ENCODE data around the gene MTCL1. TPM values are rescaled to one million over a fixed set of nuclear protein-coding genes. Genes with fewer than 3 reads are reported as not detected.

The MTCL1 gene
- total and polyA plus RNA-seq, 2 donors (not counting 1 experiment from before 2014, with no cell fraction given): 35.0 to 56.0 TPM

DNA sequence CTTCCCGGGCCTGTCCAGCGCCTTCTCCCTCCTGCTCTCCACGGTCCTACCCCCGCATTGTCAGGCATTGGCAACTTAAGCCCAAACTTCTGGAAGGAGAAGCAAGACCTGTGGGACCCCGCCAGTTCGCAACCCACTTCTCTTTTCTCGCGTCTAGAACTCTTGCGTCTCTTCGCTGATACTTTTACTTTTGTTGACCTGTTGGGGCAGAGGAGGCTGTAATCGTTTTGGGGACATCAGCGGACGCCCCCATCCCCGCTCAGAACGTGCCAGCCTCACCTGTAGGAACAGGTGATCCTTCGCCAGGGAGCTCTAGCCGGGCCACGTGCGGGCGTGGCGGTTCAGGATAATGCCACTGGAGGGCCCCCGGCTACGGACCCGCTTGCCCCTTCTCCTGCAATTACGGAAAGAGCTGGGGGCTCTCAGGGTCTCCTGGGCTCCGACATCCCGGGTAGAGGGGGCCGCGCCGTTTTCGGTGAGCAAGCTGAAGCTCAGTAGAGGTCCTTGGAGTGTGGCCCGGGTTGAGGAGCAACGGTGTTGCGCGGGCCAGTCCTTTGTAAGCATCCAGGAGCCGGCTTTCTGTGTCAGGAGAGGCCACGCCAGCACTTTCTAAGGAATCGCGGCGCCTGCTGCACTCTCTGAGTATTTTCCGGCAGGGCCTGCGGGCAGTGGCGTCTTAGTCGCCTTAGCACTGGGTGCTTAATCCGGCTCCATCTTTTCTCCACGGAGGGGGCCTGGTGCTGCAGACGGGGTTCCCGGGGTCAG is 1.6 kb downstream of the MTCL1 start:
- H3K4me2 ChIP-seq (ENCODE audit: extremely low read depth, insufficient read depth, low read length): peak overlapping the region; percentile 69
- peaks cover 6% of the 10 kb centered on the region for H3K4me1 ChIP-seq (ENCODE audit: control insufficient read depth, extremely low read depth, insufficient read depth, low read length)
- peak; percentile 71 to 77 for DNase-seq (ENCODE audit: low read depth in 2 of 2)
- H3K36me3 ChIP-seq (ENCODE audit: control insufficient read depth, insufficient read depth, low read length): peaks cover 2% of the 10 kb centered on the region
- H3K9me3 ChIP-seq (ENCODE audit: control insufficient read depth, insufficient read depth, low read depth, low read length): no peaks in the 10 kb centered on the region
- peak overlapping the region; percentile 70 for H3K9ac ChIP-seq (ENCODE audit: insufficient read depth, low read length)
- no peak overlapping the region for H2AFZ ChIP-seq (ENCODE audit: low read length)
- H3K4me3 ChIP-seq (replicated peaks in 1 of 4; ENCODE audit: control extremely low read depth in 1 of 4, insufficient read depth in 1 of 4, low read depth in 3 of 4, low read length in 4 of 4): peak overlapping the region; percentile 67 to 92 (median 78)
- TF ChIP-seq EZH2 (IDR thresholded peaks at IDR 0.05; ENCODE audit: low read length, missing control alignments): no peak
- TF ChIP-seq, protein P1, sequence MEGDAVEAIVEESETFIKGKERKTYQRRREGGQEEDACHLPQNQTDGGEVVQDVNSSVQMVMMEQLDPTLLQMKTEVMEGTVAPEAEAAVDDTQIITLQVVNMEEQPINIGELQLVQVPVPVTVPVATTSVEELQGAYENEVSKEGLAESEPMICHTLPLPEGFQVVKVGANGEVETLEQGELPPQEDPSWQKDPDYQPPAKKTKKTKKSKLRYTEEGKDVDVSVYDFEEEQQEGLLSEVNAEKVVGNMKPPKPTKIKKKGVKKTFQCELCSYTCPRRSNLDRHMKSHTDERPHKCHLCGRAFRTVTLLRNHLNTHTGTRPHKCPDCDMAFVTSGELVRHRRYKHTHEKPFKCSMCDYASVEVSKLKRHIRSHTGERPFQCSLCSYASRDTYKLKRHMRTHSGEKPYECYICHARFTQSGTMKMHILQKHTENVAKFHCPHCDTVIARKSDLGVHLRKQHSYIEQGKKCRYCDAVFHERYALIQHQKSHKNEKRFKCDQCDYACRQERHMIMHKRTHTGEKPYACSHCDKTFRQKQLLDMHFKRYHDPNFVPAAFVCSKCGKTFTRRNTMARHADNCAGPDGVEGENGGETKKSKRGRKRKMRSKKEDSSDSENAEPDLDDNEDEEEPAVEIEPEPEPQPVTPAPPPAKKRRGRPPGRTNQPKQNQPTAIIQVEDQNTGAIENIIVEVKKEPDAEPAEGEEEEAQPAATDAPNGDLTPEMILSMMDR (conservative IDR thresholded peaks at IDR 0.05 in 1 of 2, IDR thresholded peaks at IDR 0.05 in 1 of 2; ENCODE audit: low read depth in 1 of 2, low read length in 2 of 2): peak in 1 of 2 donors; percentile 34
- no peaks in the 10 kb centered on the region for H4K20me1 ChIP-seq (ENCODE audit: control insufficient read depth, extremely low read depth, insufficient read depth, low read length)
- peaks cover 45% of the 10 kb centered on the region for H3K79me2 ChIP-seq (ENCODE audit: control insufficient read depth, insufficient read depth, low read length)
- H3K27ac ChIP-seq (ENCODE audit: insufficient read depth, low read length): peak overlapping the region; percentile 55
- H3K27me3 ChIP-seq (ENCODE audit: control insufficient read depth, insufficient read depth, low read length): no peaks in the 10 kb centered on the region

DNA sequence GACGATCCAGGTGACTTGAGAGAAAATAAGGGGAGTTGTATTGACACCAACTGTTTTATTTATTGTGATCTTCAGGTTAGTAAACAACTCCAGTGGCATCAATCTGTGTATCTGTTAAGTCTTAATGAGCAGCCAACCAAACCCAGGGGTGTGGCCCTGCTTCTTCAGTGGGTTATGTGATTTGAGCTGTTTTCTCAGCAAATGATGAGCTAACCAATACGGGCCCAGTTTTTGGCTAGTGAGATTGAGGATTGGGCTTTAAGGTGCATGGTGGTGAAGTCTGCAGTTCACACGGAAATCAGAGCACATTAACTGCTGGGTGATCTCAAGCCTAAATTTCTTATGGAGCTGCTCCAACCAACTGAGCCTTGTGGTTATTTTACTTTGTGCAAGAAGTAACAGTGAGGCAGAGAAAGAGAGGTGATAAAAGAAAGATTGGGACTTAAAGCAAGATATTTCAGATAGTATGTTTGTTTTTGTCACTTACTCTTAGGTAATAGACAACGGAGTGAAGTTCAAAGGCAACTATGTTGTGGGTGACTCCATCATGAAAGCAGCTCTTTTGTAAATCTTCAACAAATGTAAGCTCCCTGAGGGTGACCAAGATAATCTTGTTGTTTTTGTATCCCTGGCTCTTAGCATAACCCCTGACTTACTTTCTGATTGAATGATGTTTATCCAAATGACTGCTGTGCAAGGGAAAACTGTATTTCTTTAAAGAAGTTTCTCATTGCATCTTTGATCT is 2.4 kb downstream of the MTCL1 start:
- Histone ChIP-seq H3K27ac (ENCODE audit: insufficient read depth, low read length) (no peak overlapping the region), H3K79me2 (ENCODE audit: control insufficient read depth, insufficient read depth, low read length) (peaks cover 52% of the 10 kb centered on the region), H3K4me3 (replicated peaks in 1 of 4; ENCODE audit: control extremely low read depth in 1 of 4, insufficient read depth in 1 of 4, low read depth in 3 of 4, low read length in 4 of 4) (peak overlapping the region; percentile 67 to 92 (median 78)), H2AFZ (ENCODE audit: low read length) (no peak overlapping the region), H3K9ac (ENCODE audit: insufficient read depth, low read length) (no peak overlapping the region), H3K4me1 (ENCODE audit: control insufficient read depth, extremely low read depth, insufficient read depth, low read length) (peaks cover 6% of the 10 kb centered on the region), H3K27me3 (ENCODE audit: control insufficient read depth, insufficient read depth, low read length) (no peaks in the 10 kb centered on the region), H3K9me3 (ENCODE audit: control insufficient read depth, insufficient read depth, low read depth, low read length) (no peaks in the 10 kb centered on the region), H3K36me3 (ENCODE audit: control insufficient read depth, insufficient read depth, low read length) (peaks cover 2% of the 10 kb centered on the region), H4K20me1 (ENCODE audit: control insufficient read depth, extremely low read depth, insufficient read depth, low read length) (no peaks in the 10 kb centered on the region), H3K4me2 (ENCODE audit: extremely low read depth, insufficient read depth, low read length) (peak overlapping the region; percentile 69)
- DNase-seq (ENCODE audit: low read depth in 2 of 2): peak; percentile 58 to 87
- TF ChIP-seq, protein P1 (conservative IDR thresholded peaks at IDR 0.05 in 1 of 2, IDR thresholded peaks at IDR 0.05 in 1 of 2; ENCODE audit: low read depth in 1 of 2, low read length in 2 of 2): no peak
- TF ChIP-seq EZH2 (IDR thresholded peaks at IDR 0.05; ENCODE audit: low read length, missing control alignments): no peak

DNA sequence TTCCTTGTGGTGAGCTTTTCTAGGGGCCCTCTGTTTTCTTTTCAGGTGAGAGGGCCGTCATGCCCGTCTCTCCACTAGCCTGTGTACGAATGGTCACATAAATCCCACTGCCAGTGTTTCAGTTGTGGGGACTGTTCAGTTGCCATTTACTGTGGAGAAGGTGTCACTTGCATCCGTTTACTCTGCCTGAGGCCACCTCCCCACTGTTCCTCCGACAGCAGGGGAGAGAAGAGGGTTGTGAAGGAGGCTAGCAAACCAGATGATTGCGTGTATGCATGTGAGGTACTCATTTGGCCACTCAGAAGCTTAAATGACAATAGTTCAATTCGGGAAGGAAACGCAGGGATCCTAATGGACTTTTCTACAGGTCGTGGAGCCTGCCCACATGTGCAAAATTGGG is 3.3 kb downstream of the MTCL1 start:
- Histone ChIP-seq H3K9me3 (ENCODE audit: control insufficient read depth, insufficient read depth, low read depth, low read length) (no peaks in the 10 kb centered on the region), H3K4me3 (replicated peaks in 1 of 4; ENCODE audit: control extremely low read depth in 1 of 4, insufficient read depth in 1 of 4, low read depth in 3 of 4, low read length in 4 of 4) (peak overlapping the region in 1 of 4 experiments; percentile 92), H4K20me1 (ENCODE audit: control insufficient read depth, extremely low read depth, insufficient read depth, low read length) (no peaks in the 10 kb centered on the region), H3K79me2 (ENCODE audit: control insufficient read depth, insufficient read depth, low read length) (peaks cover 61% of the 10 kb centered on the region), H3K36me3 (ENCODE audit: control insufficient read depth, insufficient read depth, low read length) (peaks cover 2% of the 10 kb centered on the region), H3K9ac (ENCODE audit: insufficient read depth, low read length) (no peak overlapping the region), H3K27ac (ENCODE audit: insufficient read depth, low read length) (no peak overlapping the region), H3K4me1 (ENCODE audit: control insufficient read depth, extremely low read depth, insufficient read depth, low read length) (peaks cover 6% of the 10 kb centered on the region), H3K27me3 (ENCODE audit: control insufficient read depth, insufficient read depth, low read length) (no peaks in the 10 kb centered on the region), H3K4me2 (ENCODE audit: extremely low read depth, insufficient read depth, low read length) (peak overlapping the region; percentile 30), H2AFZ (ENCODE audit: low read length) (no peak overlapping the region)
- no peak for DNase-seq (ENCODE audit: low read depth in 2 of 2)
- TF ChIP-seq, protein P1 (conservative IDR thresholded peaks at IDR 0.05 in 1 of 2, IDR thresholded peaks at IDR 0.05 in 1 of 2; ENCODE audit: low read depth in 1 of 2, low read length in 2 of 2): no peak
- no peak for TF ChIP-seq EZH2 (IDR thresholded peaks at IDR 0.05; ENCODE audit: low read length, missing control alignments)
